BLaER1 (cell line): ENCODE results near the gene GTSE1.

Experiments
- H3K27ac ChIP-seq: shearing (Covaris generic); formaldehyde crosslinking; 2 replicates; pipeline ENCODE4 v1.8.1; 2022
- H3K27me3 ChIP-seq: shearing (Covaris generic); formaldehyde crosslinking; 2 replicates; pipeline ENCODE4 v1.8.1; 2022
- H3K36me3 ChIP-seq: shearing (Covaris generic); formaldehyde crosslinking; 2 replicates; pipeline ENCODE4 v1.8.1; 2022
- H3K4me1 ChIP-seq: shearing (Covaris generic); formaldehyde crosslinking; 2 replicates; pipeline ENCODE4 v1.8.1; 2022
- H3K4me2 ChIP-seq: shearing (Covaris generic); formaldehyde crosslinking; 2 replicates; pipeline ENCODE4 v1.8.1; 2022
- H3K4me3 ChIP-seq: shearing (Covaris generic); formaldehyde crosslinking; 2 replicates; pipeline ENCODE4 v1.8.1; 2022
- H3K9ac ChIP-seq: shearing (Covaris generic); formaldehyde crosslinking; 2 replicates; pipeline ENCODE4 v1.8.1; 2022
- H3K9me3 ChIP-seq: shearing (Covaris generic); formaldehyde crosslinking; 2 replicates; pipeline ENCODE4 v1.8.1; 2022
- H4K20me1 ChIP-seq: shearing (Covaris generic); formaldehyde crosslinking; 2 replicates; pipeline ENCODE4 v1.8.1; 2022
- Cebpa-rat ChIP-seq: shearing (Covaris generic); IDR thresholded peaks from 2 replicates; pipeline ENCODE4 v1.8.1; 2022

Gene GTSE1

DNA sequence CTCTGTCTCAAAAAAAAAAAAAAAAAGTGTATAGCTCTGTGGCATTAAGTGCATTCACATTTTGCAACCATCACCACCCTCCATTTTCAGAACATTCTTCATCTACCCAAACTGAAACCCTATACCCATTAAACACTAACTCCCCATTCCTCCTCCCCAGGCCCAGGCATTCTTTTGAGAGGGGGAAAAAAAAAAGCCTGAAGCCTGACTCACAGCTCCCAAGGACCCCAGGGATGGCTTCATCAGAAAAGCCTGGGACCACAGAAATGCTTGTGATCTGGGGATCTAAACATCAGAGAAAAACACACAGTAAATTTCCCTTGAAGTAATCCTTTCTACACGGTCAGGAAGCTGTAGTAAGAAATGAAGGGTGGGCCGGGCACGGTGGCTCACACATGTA is 10.7 kb upstream of the GTSE1 start:
- Histone ChIP-seq H3K4me1 (peaks cover 61% of the 10 kb centered on the region), H4K20me1 (no peaks in the 10 kb centered on the region), H3K36me3 (peaks cover 41% of the 10 kb centered on the region), H3K9me3 (no peaks in the 10 kb centered on the region), H3K27ac (no peak overlapping the region), H3K4me3 (no peak overlapping the region), H3K9ac (no peak overlapping the region), H3K4me2 (no peak overlapping the region), H3K27me3 (no peaks in the 10 kb centered on the region)
- TF ChIP-seq Cebpa-rat = no peak

DNA sequence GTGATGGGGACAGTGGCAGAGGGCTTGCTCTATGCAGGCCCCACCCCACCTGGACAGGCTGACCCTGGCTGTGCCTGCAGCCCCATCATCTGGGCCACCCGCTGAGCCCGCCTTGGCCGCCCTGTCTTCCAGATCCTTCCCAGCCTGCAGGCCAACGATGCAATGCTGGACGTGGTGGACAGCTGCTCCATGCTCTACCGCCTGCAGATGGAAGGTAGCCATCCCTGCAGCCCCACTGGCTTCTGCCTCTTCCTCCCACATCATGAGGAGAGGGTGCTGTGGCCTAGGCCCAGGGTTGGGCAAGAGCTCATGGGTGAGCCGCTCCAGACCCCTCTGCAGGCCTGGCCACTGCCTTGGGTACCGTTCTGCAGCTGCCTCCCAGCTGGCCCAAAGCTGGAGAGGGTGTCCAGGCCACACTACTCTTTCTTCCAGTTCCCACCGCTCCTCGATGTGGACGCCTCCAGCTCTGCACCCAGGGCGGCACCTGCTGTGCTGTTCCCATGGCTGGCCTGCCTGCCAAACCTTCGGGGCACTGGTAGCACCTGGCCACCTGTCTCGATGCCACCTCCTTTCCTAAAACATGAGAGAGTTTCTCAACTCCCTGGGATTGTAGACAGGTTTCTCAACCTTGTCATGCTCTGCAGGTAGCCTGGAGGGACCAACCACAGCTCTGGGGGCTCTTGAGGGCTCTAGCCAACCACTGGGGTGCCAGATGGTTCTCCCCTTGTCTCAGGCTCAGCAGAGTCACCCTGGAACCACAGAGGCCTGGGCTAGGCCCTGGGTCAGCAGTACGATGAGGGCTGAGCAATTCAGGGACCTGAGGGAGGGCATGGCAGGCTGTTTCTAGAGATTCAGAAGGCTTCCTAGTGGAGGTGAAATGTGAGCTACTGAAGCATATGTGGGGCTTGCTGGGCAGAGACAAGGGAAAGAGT is 9.5 kb upstream of the GTSE1 start:
- Histone ChIP-seq H3K9me3 (0 out of 2 replicates have a peak, but pooled peaks cover 4% of the 10 kb centered on the region), H3K4me1 (peaks cover 59% of the 10 kb centered on the region), H3K27me3 (no peaks in the 10 kb centered on the region), H3K36me3 (peaks cover 39% of the 10 kb centered on the region), H3K4me2 (peak overlapping the region; percentile 94), H3K9ac (peak overlapping the region; percentile 59), H3K4me3 (peak overlapping the region; percentile 35; the same call in 1 of the 2 replicates), H3K27ac (peak overlapping the region; percentile 89), H4K20me1 (no peaks in the 10 kb centered on the region)
- TF ChIP-seq Cebpa-rat = no peak

DNA sequence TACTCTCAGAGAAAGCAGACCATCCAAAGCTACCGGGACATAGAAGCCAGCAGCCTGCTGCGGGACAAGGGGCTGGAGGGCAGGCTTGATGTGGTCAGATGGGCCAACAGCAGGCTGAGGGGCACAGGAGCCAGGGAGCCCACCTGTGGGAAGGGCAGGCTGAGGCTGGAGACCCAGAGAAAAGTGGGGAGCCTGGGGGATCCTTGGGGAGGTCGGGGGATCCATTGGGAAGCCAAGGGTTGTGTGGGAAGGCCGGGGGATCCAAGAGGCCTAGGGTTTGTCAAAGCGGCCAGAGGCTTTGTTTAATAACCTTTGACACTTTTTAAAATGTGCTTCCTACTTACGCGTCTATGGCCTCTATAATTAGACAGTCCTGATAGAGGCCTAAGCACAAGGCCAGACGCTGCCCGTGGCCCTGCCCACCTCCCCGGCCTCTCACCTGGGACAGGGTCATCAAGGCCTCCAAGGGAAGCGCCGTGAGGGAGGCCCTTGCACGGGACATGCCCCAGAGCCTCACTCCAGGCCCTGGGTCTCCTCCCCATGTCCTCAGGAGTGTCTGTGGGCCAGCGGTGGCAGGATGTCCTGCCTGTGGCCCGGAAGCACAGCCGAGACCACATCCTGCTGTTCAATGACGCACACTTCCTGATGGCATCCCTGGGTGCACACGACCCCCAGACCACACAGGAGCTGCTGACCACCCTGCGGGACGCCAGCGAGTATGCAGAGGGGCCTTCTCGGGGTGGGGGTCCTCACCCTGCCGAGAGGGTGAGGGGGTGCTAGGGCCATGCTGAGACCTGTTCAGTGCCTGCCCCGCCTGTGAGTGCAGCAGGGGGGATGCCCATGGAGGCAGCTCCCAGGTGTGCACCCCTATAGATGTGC is 8.6 kb upstream of the GTSE1 start:
- H4K20me1 ChIP-seq = no peaks in the 10 kb centered on the region
- no peak for TF ChIP-seq Cebpa-rat
- peaks cover 68% of the 10 kb centered on the region for H3K4me1 ChIP-seq
- no peaks in the 10 kb centered on the region for H3K27me3 ChIP-seq
- peak overlapping the region; percentile 89 for H3K27ac ChIP-seq
- peaks cover 34% of the 10 kb centered on the region for H3K36me3 ChIP-seq
- 0 out of 2 replicates have a peak, but pooled peaks cover 4% of the 10 kb centered on the region for H3K9me3 ChIP-seq
- peak overlapping the region; percentile 35 for H3K4me3 ChIP-seq
- H3K9ac ChIP-seq = peak overlapping the region; percentile 59
- peak overlapping the region; percentile 94 for H3K4me2 ChIP-seq

DNA sequence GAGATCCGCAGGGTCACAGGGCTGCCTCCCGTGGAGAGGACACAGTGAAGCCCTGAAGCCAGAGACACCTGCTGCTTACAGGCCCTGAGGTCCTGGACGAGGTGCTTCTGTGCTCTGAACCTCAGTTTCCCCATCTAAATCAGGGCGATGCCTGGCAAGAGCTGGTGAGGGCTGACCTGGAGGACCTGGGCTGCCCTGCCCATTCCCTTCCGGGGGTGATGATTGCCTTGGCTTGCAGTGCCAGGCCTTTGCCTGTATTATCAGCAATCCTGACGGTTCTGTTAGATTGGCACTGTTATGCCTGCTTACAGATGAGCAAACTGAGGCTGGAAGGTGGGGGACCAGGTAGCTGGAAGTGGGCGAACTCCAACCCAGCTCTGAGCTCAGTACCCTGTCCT is 7.8 kb upstream of the GTSE1 start:
- Histone ChIP-seq H3K36me3 (peaks cover 31% of the 10 kb centered on the region), H3K9me3 (0 out of 2 replicates have a peak, but pooled peaks cover 4% of the 10 kb centered on the region), H3K4me3 (no peak overlapping the region), H4K20me1 (no peaks in the 10 kb centered on the region), H3K4me2 (peak overlapping the region; percentile 94), H3K4me1 (peaks cover 75% of the 10 kb centered on the region), H3K27me3 (no peaks in the 10 kb centered on the region), H3K27ac (peak overlapping the region; percentile 89), H3K9ac (peak overlapping the region; percentile 59; the same call in 1 of the 2 replicates)
- TF ChIP-seq Cebpa-rat = no peak

DNA sequence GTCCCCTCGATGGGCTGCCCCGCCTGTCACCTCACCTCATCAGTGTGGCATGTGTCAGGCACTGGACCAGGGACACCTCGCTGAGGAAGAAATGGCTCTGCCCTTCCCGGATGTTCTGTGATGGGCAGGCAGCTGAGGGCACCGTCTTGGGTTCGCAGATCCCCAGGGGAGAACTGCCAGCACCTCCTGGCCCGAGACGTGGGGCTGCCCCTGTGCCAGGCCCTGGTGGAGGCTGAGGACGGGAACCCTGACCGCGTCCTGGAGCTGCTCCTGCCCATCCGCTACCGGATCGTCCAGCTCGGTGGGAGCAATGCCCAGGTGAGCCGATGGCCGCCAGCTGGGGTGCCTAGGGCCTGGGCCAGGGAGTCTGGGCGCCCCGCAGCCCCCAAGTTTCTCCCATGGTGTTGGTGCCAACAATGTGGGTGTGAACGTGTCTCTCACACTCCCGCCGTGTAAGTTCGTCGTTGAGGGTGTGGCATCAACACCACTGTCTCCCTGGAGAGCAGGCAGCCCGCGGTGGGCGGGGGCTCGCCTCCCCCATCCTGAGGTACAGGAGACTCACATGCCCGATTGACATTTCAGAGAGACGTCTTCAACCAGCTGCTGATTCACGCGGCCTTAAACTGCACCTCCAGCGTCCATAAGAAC is 7.3 kb upstream of the GTSE1 start:
- Histone ChIP-seq H3K27me3 (no peaks in the 10 kb centered on the region), H3K27ac (peak overlapping the region; percentile 89), H3K4me2 (peak overlapping the region; percentile 94), H3K9ac (peak overlapping the region; percentile 59; the same call in 1 of the 2 replicates), H3K36me3 (peaks cover 27% of the 10 kb centered on the region), H4K20me1 (no peaks in the 10 kb centered on the region), H3K4me3 (no peak overlapping the region), H3K9me3 (0 out of 2 replicates have a peak, but pooled peaks cover 4% of the 10 kb centered on the region), H3K4me1 (peaks cover 81% of the 10 kb centered on the region)
- no peak for TF ChIP-seq Cebpa-rat

DNA sequence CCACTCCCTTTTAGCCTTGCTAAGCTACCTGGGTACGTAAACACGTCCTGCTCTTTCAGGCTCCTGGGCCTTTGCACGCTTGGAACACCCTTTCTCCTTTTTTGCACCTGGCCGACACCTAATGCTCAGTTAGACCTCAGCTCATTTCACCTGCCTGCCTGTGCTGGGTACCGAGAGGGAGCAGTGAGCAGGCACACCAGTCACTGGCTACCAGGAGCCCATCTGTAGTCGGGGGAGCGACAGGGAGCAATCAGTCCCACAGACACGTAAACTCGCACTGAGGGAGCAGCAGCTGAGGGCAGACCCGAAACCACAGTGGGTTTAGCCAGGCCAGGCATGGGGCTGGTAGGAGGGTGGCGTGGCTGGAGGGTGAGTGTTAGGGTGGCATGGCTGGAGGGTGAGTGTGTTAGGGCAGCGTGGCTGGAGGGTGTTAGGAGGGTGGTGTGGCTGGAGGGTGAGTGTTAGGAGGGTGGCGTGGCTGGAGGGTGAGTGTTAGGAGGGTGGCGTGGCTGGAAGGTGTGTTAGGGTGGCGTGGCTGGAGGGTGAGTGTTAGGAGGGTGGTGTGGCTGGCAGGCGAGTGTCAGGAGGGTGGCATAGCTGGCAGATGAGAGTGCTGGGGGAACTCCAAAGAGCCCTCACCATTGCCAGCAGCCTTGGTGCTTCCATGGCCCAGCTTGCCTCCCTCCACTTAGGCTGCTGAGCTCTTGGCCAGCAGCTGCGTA is 6.4 kb upstream of the GTSE1 start:
- H3K27me3 ChIP-seq = no peaks in the 10 kb centered on the region
- H4K20me1 ChIP-seq = no peaks in the 10 kb centered on the region
- H3K4me3 ChIP-seq = no peak overlapping the region
- peaks cover 18% of the 10 kb centered on the region; the same call in 1 of the 2 replicates for H3K36me3 ChIP-seq
- no peak overlapping the region for H3K9ac ChIP-seq
- no peak for TF ChIP-seq Cebpa-rat
- H3K4me1 ChIP-seq = peaks cover 90% of the 10 kb centered on the region
- peak overlapping the region; percentile 94 for H3K4me2 ChIP-seq
- 0 out of 2 replicates have a peak, but pooled peaks cover 4% of the 10 kb centered on the region for H3K9me3 ChIP-seq
- peak overlapping the region; percentile 89 for H3K27ac ChIP-seq

DNA sequence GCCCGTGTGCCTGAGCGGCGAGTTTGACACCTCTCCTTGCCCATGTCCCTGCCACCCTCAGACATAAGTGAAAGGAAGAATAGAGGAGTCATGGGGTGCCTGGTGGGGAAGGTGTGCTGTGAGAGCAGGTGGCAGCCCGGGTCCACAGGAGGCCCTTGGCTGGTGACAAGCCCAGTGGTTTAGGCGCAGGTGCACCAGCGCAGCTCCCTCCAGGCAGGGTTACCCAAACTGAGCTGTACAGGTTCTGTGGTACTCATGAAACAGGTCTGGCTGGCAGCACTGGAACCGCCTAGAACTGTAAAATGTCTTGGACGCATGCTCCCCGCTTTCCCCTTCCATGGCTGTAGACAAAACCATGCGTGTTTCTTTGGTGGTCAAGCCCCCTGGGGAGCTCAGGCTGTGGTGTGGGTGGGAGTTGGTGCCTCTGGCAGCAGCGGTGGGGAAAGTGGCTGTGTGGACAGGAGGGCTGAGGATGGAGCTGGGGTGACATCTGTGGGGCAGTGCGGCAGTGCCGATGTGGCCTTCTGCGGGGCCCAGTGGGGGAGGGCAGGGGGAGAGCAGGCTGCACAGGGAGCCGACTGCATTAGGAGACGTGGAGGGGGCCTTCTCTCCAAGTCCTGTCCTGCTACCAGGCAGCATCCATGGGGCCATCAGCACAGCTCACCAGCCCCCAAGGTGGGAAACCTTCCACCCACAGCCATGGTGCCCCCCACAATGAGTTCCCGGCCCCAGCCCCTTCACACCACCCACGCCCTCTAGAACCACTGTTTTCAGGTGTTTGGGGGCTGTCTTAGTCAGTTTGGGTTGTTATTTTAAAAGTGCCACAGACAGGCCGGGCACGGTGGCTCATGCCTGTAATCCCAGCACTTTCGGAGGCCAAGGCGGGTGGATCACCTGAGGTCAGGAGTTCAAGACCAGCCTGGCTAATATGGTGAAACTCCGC is 5.6 kb upstream of the GTSE1 start:
- Histone ChIP-seq H3K4me1 (peaks cover 95% of the 10 kb centered on the region), H3K27ac (peak overlapping the region; percentile 89), H3K9me3 (0 out of 2 replicates have a peak, but pooled peaks cover 4% of the 10 kb centered on the region), H3K27me3 (no peaks in the 10 kb centered on the region), H3K9ac (no peak overlapping the region), H3K36me3 (0 out of 2 replicates have a peak, but pooled peaks cover 17% of the 10 kb centered on the region), H4K20me1 (no peaks in the 10 kb centered on the region), H3K4me2 (peak overlapping the region; percentile 94), H3K4me3 (no peak overlapping the region)
- TF ChIP-seq Cebpa-rat = no peak

DNA sequence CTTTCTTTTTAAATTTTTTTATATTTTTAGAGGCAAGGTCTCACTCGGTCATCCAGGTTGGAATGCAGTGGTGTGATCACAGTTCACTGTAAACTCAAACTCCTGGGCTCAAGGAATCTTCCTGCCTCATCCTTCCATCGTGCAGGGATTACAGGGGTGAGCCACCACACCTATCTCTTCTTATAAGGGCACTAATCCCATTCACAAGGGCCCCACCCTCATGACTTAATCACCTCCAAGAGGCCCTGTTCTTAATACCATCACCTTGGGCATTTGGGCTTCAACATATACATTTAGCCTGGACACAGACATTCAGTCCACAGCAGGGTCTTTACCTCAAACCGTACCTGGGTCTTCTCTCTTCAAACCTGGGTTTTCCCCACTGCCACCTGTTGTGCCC is 4.5 kb upstream of the GTSE1 start:
- H3K4me2 ChIP-seq = peak overlapping the region; percentile 82
- H3K36me3 ChIP-seq = 0 out of 2 replicates have a peak, but pooled peaks cover 11% of the 10 kb centered on the region
- H3K9ac ChIP-seq = no peak overlapping the region
- peak overlapping the region; percentile 75 for H3K27ac ChIP-seq
- peaks cover 88% of the 10 kb centered on the region for H3K4me1 ChIP-seq
- H3K27me3 ChIP-seq = no peaks in the 10 kb centered on the region
- 0 out of 2 replicates have a peak overlapping the region, but pooled peaks have one; percentile 3 for H3K4me3 ChIP-seq
- no peak for TF ChIP-seq Cebpa-rat
- H3K9me3 ChIP-seq = 0 out of 2 replicates have a peak, but pooled peaks cover 4% of the 10 kb centered on the region
- H4K20me1 ChIP-seq = no peaks in the 10 kb centered on the region
